ENCODE measurements around the gene SNURF. TPM values are rescaled to one million over a fixed set of nuclear protein-coding genes. Genes with fewer than 3 reads are reported as not detected.

The SNURF gene
- total RNA-seq (2022; extraction: Qiagen RNA extraction; ENCODE audit: low read depth), result 7.1 to 15.1 TPM (median 8.0 TPM) in 5 replicates

DNA sequence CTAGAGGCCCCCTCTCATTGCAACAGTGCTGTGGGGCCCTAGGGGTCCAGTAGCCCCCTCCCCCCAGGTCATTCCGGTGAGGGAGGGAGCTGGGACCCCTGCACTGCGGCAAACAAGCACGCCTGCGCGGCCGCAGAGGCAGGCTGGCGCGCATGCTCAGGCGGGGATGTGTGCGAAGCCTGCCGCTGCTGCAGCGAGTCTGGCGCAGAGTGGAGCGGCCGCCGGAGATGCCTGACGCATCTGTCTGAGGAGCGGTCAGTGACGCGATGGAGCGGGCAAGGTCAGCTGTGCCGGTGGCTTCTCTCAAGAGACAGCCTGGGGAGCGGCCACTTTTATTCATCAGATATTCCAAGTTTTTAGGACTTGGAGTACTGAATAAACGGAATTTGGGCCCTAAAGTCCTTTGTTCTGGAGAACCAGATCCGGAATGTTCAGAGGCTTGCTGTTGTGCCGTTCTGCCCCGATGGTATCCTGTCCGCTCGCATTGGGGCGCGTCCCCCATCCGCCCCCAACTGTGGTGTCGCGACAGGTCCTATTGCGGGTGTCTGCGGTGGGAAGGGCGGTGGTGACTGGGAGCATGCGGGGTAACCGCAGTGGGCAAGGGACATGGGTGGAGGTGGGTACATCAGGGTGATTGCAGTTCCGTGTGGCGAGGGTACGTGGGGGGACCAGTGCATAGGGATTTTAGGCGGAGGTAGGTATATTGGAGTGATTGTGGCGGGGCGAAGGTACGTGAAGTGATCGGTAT, at the start of gene SNURF, which contains the start of gene SNRPN:
SNURF (plus strand) TSS at position 205 of the 748 bp plus-strand sequence; CDS start at position 267, 62 bp downstream.
SNRPN (plus strand) TSS at position 205 of the 748 bp plus-strand sequence. CDS start 19,467 bp downstream, outside the sequence.

Other genes with a start within 250 kb of the SNURF start
- gene SNRPN, start within 50 bp of the SNURF start, total RNA-seq (2022; extraction: Qiagen RNA extraction; ENCODE audit: low read depth), result 93.1 to 110 TPM (median 100 TPM) in 5 replicates